CD4-positive, alpha-beta T cell (primary cell): ENCODE results near the gene CSPG4. TPM values are rescaled to one million over a fixed set of nuclear protein-coding genes. Genes with fewer than 3 reads are reported as not detected.

Source experiments
- ATAC-seq: fragments of 200-7000 bp; cut with Tn5 transposase; one replicate; pipeline ENCODE4 v1.10.0; 2022; ENCODE audit warnings: mild to moderate bottlenecking; ENCODE audit not compliant: poor library complexity
- CTCF ChIA-PET: fragments of 350-600 bp; sonication (Branson Sonifier 250); formaldehyde crosslinking; loops from one replicate; lab custom pipeline; 2021; ENCODE audit warnings: antibody characterized with exemption, inconsistent platforms; lab: Charles Lee
- POLR2A ChIA-PET: fragments of 350-600 bp; sonication (Branson Sonifier 250); formaldehyde crosslinking; loops from one replicate; lab custom pipeline; 2021; ENCODE audit warnings: antibody characterized with exemption, inconsistent platforms; lab: Charles Lee
- DNase-seq, 14 experiments: peaks; one replicate each; pipeline ENCODE4 v3.0.0-alpha.2; 2013 to 2020; ENCODE audit warnings: mixed read lengths in 2 of 14
- H3K27ac ChIP-seq, 2 donors: one replicate each; pipeline versions ENCODE4 v1.5.1 to v1.7.0; 2013; ENCODE audit warnings: low read length in 2 of 2, low read depth in 1 of 2, mild to moderate bottlenecking in 1 of 2
- H3K27me3 ChIP-seq, 2 experiments: 1 replicate in 1 of 2; 2 replicates in 1 of 2; pipeline versions ENCODE4 v1.6.1 to v1.7.0; 2013; ENCODE audit warnings: low read length in 2 of 2, control low read depth in 1 of 2, mild to moderate bottlenecking in 1 of 2, moderate library complexity in 1 of 2; ENCODE audit not compliant: insufficient read depth in 2 of 2, control insufficient read depth in 1 of 2
- H3K36me3 ChIP-seq: one replicate; pipeline ENCODE4 v1.6.1; 2013; ENCODE audit warnings: low read length, control low read depth; ENCODE audit not compliant: insufficient read depth
- H3K4me1 ChIP-seq: one replicate; pipeline ENCODE4 v1.6.1; 2013; ENCODE audit warnings: low read length, control low read depth; ENCODE audit not compliant: insufficient read depth
- H3K4me3 ChIP-seq: one replicate; pipeline ENCODE4 v1.5.1; 2013; ENCODE audit warnings: mild to moderate bottlenecking, low read length, moderate library complexity
- H3K9me3 ChIP-seq, 2 experiments: 1 replicate in 1 of 2; 2 replicates in 1 of 2; pipeline versions ENCODE4 v1.6.1 to v1.7.0; 2013; ENCODE audit warnings: low read length in 2 of 2, mild to moderate bottlenecking in 2 of 2, control low read depth in 1 of 2, moderate library complexity in 1 of 2; ENCODE audit not compliant: control insufficient read depth in 1 of 2, insufficient read depth in 1 of 2
- H3K27ac Mint-ChIP-seq: one replicate; pipeline ENCODE4 v1.8.0; 2020; ENCODE audit warnings: mixed read lengths
- H3K27me3 Mint-ChIP-seq: one replicate; pipeline ENCODE4 v1.8.0; 2021; ENCODE audit warnings: mixed read lengths
- H3K36me3 Mint-ChIP-seq: one replicate; pipeline ENCODE4 v1.8.0; 2021; ENCODE audit warnings: low read depth, mixed read lengths
- H3K4me1 Mint-ChIP-seq: one replicate; pipeline ENCODE4 v1.8.0; 2021; ENCODE audit warnings: low read depth, mixed read lengths
- H3K4me3 Mint-ChIP-seq: one replicate; pipeline ENCODE4 v1.8.0; 2020; ENCODE audit warnings: mild to moderate bottlenecking, mixed read lengths
- H3K9me3 Mint-ChIP-seq: one replicate; pipeline ENCODE4 v1.8.0; 2020; ENCODE audit warnings: mixed read lengths
- intact Hi-C, 2 experiments: fragments of 100-400 bp; cut with DNase I in 1 of 2; cut with micrococcal nuclease in 1 of 2; formaldehyde crosslinking; loops; one replicate each; pipeline versions ENCODE4 v1.15.1 to v1.9.0; 2023 to 2025; cut with DNase I, micrococcal nuclease
- total RNA-seq, 174 experiments: library from RNA in 2 of 174; stranded (reverse) in 2 of 174; gene quantifications; one replicate each; pipeline ENCODE4 v1.2.3 and lab custom pipeline; 2021 to 2026
- TF ChIP-seq, protein P1 (sequence below): fragments of 200-600 bp; IDR thresholded peaks from one replicate; pipeline ENCODE4 v1.8.0; 2022; ENCODE audit warnings: antibody characterized with exemption, mild to moderate bottlenecking

Gene CSPG4
- total RNA-seq, 2 experiments from 2014 or later = not detected

DNA sequence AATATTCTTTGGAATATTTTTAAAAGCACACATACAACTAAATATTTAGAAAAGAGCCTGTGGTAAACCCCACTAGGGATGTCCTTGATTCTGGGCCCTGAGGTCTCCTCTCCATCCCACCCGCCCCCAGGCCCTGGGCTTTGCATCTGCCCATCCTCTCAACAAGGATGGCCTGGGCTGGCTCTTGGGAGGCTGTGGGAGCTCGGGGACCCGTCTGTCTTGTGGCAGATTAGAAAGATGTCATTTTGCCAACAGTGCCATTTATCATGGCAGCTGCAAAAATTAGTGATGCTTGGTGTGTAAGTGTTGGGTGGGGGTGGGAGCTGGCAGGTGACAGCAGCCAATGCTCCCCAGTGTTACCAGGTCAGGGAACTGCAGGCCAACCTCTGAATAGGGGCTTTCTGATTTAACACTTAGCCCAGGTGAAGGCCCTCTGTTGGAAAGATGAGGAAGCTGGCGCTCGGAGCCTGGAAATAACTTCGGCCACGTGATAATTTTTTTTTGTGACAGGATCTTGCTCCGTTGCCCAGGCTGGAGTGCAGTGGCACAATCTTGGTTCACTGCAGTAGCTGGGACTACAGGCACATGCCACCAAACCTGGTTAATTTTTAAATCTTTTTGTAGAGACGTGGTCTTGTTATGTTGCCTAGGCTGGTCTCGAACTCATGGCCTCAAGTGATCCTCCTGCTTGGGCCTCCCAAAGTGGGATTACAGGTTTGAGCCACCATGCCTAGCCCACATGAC is 16.9 kb upstream of the CSPG4 start:
- Mint-ChIP-seq H3K4me3 (no peak overlapping the region), H3K9me3 (no peaks in the 10 kb centered on the region), H3K27ac (no peak overlapping the region), H3K36me3 (no peaks in the 10 kb centered on the region), H3K27me3 (no peaks in the 10 kb centered on the region), H3K4me1 (peaks cover 12% of the 10 kb centered on the region)
- TF ChIP-seq, protein P1, sequence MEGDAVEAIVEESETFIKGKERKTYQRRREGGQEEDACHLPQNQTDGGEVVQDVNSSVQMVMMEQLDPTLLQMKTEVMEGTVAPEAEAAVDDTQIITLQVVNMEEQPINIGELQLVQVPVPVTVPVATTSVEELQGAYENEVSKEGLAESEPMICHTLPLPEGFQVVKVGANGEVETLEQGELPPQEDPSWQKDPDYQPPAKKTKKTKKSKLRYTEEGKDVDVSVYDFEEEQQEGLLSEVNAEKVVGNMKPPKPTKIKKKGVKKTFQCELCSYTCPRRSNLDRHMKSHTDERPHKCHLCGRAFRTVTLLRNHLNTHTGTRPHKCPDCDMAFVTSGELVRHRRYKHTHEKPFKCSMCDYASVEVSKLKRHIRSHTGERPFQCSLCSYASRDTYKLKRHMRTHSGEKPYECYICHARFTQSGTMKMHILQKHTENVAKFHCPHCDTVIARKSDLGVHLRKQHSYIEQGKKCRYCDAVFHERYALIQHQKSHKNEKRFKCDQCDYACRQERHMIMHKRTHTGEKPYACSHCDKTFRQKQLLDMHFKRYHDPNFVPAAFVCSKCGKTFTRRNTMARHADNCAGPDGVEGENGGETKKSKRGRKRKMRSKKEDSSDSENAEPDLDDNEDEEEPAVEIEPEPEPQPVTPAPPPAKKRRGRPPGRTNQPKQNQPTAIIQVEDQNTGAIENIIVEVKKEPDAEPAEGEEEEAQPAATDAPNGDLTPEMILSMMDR = no peak
- intact Hi-C loops = loop anchor here in 1 of 2 experiments (2.0 to 10.0 kb wide), 3 partner anchors 193 to 411 kb away; partner anchors contain the start of gene TMEM266
- Histone ChIP-seq H3K36me3 (no peaks in the 10 kb centered on the region), H3K27me3 (no peaks in the 10 kb centered on the region), H3K4me1 (peaks cover 9% of the 10 kb centered on the region), H3K9me3 (no peaks in the 10 kb centered on the region), H3K4me3 (no peak overlapping the region), H3K27ac (no peak overlapping the region)
- ChIA-PET POLR2A (no interaction called here), CTCF (interaction anchor here (1.6 to 2.9 kb wide), 2 partner anchors 72 to 80 kb away, joined by 3 to 27 read pairs; no protein-coding TSS in a partner anchor)
- DNase-seq (peak in 1 of 14 experiments; percentile 2), ATAC-seq (no peak)

DNA sequence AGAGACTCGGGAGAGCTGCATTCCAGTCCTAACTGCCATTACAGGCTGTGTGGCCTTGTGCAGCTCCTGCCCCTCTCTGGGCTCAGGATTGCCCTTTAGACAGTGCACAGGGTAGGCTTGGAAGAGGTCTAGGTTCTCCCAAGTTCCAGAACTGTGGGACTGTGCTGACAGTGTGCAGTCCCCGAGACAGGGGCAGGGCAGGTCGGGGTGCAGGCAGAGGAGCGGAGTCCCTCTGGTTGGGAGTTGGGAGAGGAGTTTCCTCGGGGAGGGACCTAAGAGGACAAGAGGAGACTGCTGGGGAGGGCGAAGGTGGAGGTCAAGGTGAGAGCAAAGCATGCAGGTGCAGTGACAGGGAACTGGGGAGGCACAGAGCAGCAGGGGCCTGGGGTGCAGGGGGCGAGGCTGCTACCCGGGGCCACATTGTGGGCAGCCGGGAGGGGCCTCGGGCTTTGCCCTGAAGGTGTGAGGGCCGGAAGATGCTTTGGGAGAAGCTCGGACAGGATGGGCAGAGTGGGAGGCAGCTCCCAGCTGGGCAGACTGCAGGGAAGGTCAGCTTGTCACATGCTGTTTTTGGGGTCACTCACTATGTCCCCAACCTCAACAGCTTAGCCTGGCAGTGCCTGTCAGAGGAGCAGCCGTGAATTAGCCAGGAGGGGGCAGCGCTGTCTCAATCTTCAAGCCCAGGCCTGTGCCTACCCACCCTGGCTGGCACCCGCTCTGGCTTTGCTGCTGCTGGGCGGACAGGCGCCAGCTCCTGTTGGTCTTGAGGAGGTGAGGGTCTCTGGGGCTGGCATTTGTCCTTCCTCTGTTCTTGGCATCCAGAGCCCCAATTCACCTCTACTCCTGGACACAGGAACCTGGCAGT is 15.4 kb upstream of the CSPG4 start:
- DNase-seq (peak; percentile 60 to 84 (median 68)), ATAC-seq (peak; percentile 79)
- Histone ChIP-seq H3K27me3 (no peaks in the 10 kb centered on the region), H3K4me3 (no peak overlapping the region), H3K36me3 (no peaks in the 10 kb centered on the region), H3K9me3 (no peaks in the 10 kb centered on the region), H3K27ac (no peak overlapping the region), H3K4me1 (peaks cover 16% of the 10 kb centered on the region)
- Mint-ChIP-seq H3K4me3 (no peak overlapping the region), H3K27ac (no peak overlapping the region), H3K4me1 (peaks cover 12% of the 10 kb centered on the region), H3K27me3 (no peaks in the 10 kb centered on the region), H3K36me3 (no peaks in the 10 kb centered on the region), H3K9me3 (no peaks in the 10 kb centered on the region)
- POLR2A ChIA-PET = no interaction called here
- TF ChIP-seq, protein P1 = peak; percentile 63
- intact Hi-C loops = loop anchor here (1.0 to 10.0 kb wide), 4 partner anchors 74 to 413 kb away; partner anchors contain the start of gene TMEM266 (in 1 of the 2)
- CTCF ChIA-PET = interaction anchor here (0.7 to 2.9 kb wide), 6 partner anchors 11 to 411 kb away, joined by 3 to 27 read pairs (median 3); no protein-coding TSS in a partner anchor

DNA sequence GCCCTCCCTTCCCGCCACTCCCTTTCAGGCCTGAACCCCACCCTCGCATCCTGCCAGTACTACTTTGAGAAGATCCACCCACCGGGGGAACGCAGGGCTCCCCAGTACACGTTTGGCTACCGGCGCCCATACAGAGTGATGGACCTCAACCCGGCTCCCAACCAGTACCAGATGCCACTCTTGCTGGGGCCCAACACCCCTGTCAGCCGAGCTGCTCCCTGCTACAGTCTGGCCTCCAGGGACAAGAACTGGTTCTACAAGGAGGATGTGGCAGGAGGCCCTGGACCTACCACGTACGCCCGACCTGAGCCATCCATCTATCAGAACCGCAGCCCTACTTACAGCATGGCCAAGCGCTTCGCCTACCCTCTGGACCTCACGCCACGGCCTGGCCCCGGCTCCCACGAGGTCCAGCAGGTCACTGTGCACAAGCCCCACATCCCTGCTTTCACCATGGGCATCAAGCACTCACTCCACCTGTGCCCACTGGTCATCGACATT is 14.4 kb upstream of the CSPG4 start:
- H3K4me1 Mint-ChIP-seq = peaks cover 6% of the 10 kb centered on the region
- no peaks in the 10 kb centered on the region for H3K36me3 Mint-ChIP-seq
- POLR2A ChIA-PET = no interaction called here
- ATAC-seq = no peak
- TF ChIP-seq, protein P1 = no peak
- H3K36me3 ChIP-seq = no peaks in the 10 kb centered on the region
- peak in 1 of 14 experiments; percentile 12 for DNase-seq
- no peak overlapping the region for H3K4me3 Mint-ChIP-seq
- no peaks in the 10 kb centered on the region for H3K27me3 ChIP-seq
- no peak overlapping the region for H3K4me3 ChIP-seq
- no peaks in the 10 kb centered on the region for H3K27me3 Mint-ChIP-seq
- H3K4me1 ChIP-seq = peaks cover 11% of the 10 kb centered on the region
- no peak overlapping the region for H3K27ac Mint-ChIP-seq
- CTCF ChIA-PET = interaction anchor here (2.9 kb wide), 1 partner anchor 75 kb away, joined by 27 read pairs; no protein-coding TSS in a partner anchor
- H3K27ac ChIP-seq = no peak overlapping the region
- H3K9me3 Mint-ChIP-seq = no peaks in the 10 kb centered on the region
- H3K9me3 ChIP-seq = no peaks in the 10 kb centered on the region
- intact Hi-C loops = loop anchor here in 1 of 2 experiments (5.0 to 10.0 kb wide), 2 partner anchors 195 to 328 kb away; partner anchors contain the start of gene TMEM266
